A549 treated with CpdA at 1 μM for 4 hours (cell line): ENCODE measurements around the gene SMIM33. TPM values are rescaled to one million over a fixed set of nuclear protein-coding genes. Genes with fewer than 3 reads are reported as not detected.

Experiments used
- total RNA-seq: library from RNA; stranded (reverse); fragments of 200-300 nt; extraction: Qiagen RNA extraction; gene quantifications from 5 replicates; pipeline ENCODE4 v1.2.3, GENCODE V29; 2022; ENCODE audit warnings: low read depth

SMIM33 gene
- total RNA-seq: not detected in 5 replicates

GRCh38 chr5:139470821-139471300, at the start of gene SMIM33:
SMIM33 (plus strand) TSS chr5:139471004; CDS start chr5:139471122, 118 bp downstream.

GRCh38 chr5:139439013-139439903, 31.5 kb upstream of the SMIM33 start, which contains the start of gene DNAJC18:
DNAJC18 (minus strand) TSS chr5:139439525; CDS start chr5:139439445, 80 bp downstream.

GRCh38 chr5:139462586-139463276, 8.1 kb upstream of the SMIM33 start, which contains the start of gene ECSCR:
ECSCR (minus strand) TSS chr5:139462743; CDS start chr5:139462670, 73 bp downstream.

GRCh38 chr5:139482050-139482889, 11.5 kb downstream of the SMIM33 start, which contains the start of gene STING1:
STING1 (minus strand) TSS chr5:139482758; CDS start chr5:139481704, 1,054 bp downstream.

Other genes starting within 250 kb of the SMIM33 start
- 147 to 200 TPM (median 180 TPM) in 5 replicates for gene MATR3, start 177.3 kb upstream of the SMIM33 start, total RNA-seq
- 85.0 to 113 TPM (median 91.3 TPM) in 5 replicates for gene PAIP2, start 129.2 kb upstream of the SMIM33 start, total RNA-seq
- 0.70 to 1.6 TPM (median 1.3 TPM) in 5 replicates for gene SLC23A1, start 87.7 kb upstream of the SMIM33 start, total RNA-seq
- gene MZB1, start 81.1 kb upstream of the SMIM33 start, total RNA-seq: 0.16 TPM in 1 of 5 replicates, not detected in the others
- gene PROB1, start 75.9 kb upstream of the SMIM33 start, total RNA-seq: 0.27 to 0.33 TPM (median 0.31 TPM) in 5 replicates
- gene SPATA24, start 66.9 kb upstream of the SMIM33 start, total RNA-seq: 4.7 to 5.7 TPM (median 5.3 TPM) in 5 replicates
- 6.4 to 9.4 TPM (median 8.4 TPM) in 5 replicates for gene DNAJC18, start 31.5 kb upstream of the SMIM33 start, total RNA-seq
- not detected in 5 replicates for gene ECSCR, start 8.3 kb upstream of the SMIM33 start, total RNA-seq
- gene STING1, start 11.8 kb downstream of the SMIM33 start, total RNA-seq: 0.81 to 1.2 TPM (median 1.1 TPM) in 5 replicates
- 110 to 155 TPM (median 155 TPM) in 5 replicates for gene UBE2D2, start 90.3 kb downstream of the SMIM33 start, total RNA-seq
- 19.6 to 27.7 TPM (median 26.3 TPM) in 5 replicates for gene CXXC5, start 177.3 kb downstream of the SMIM33 start, total RNA-seq